ENCODE results near the gene COIL.
A peak's percentile ranks its signal among the peaks of the same experiment; 100 is the strongest.

Gene COIL, protein sequence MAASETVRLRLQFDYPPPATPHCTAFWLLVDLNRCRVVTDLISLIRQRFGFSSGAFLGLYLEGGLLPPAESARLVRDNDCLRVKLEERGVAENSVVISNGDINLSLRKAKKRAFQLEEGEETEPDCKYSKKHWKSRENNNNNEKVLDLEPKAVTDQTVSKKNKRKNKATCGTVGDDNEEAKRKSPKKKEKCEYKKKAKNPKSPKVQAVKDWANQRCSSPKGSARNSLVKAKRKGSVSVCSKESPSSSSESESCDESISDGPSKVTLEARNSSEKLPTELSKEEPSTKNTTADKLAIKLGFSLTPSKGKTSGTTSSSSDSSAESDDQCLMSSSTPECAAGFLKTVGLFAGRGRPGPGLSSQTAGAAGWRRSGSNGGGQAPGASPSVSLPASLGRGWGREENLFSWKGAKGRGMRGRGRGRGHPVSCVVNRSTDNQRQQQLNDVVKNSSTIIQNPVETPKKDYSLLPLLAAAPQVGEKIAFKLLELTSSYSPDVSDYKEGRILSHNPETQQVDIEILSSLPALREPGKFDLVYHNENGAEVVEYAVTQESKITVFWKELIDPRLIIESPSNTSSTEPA

DNA sequence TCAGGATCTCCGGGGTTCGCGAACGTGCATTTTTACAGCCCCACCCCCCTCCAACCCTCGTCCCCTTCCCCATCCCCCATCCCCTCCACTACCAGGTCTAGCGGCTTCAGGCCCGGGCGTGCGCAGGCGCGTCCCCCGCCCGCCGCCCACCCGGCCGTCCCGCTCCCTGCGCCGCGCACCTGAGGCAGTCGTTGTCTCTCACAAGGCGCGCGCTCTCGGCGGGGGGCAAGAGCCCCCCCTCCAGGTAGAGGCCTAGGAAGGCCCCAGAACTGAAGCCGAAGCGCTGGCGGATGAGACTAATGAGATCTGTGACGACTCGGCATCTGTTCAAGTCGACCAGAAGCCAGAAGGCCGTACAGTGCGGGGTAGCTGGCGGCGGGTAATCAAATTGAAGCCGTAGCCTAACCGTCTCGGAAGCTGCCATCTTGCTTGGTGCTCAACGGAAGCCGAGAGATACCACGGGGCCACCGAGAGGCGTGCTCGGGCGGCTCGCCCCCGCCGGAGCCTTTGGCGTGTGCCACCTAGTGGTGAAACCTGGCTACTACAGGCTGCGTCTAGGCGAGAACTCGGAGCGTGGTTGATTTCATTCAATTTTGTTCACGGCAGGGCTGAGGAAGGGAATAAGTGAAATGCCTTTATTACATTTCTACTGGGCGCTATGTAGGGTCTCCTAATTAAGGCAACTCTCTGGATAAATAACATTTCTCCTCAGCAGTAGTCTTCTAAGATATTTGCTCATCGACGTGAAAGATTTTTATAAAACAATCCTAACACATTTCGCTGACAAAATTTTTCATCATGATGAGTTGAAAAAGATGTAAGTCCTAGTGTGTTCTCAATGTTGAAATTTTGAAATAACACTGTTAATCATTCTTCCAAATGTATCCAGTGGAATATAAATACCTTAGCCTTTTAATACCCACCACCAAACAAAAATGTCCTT, at the start of gene COIL:
Gene COIL, minus strand, starts transcription at position 455 of the 943 bp plus-strand sequence. Its CDS starts 31 bp downstream, at position 424.
- H3K9me3 Mint-ChIP-seq, result no peaks in the 10 kb centered on the region
- peaks cover 12% of the 10 kb centered on the region for H3K4me1 Mint-ChIP-seq
- peak within 1 kb of the TSS; percentile 85 for H3K27ac Mint-ChIP-seq
- H3K4me3 Mint-ChIP-seq, result peak within 1 kb of the TSS; percentile 84
- no peaks in the 10 kb centered on the region for H3K27me3 Mint-ChIP-seq
- no peaks in the 10 kb centered on the region for H3K36me3 Mint-ChIP-seq
- ATAC-seq, result peak; percentile 99

DNA sequence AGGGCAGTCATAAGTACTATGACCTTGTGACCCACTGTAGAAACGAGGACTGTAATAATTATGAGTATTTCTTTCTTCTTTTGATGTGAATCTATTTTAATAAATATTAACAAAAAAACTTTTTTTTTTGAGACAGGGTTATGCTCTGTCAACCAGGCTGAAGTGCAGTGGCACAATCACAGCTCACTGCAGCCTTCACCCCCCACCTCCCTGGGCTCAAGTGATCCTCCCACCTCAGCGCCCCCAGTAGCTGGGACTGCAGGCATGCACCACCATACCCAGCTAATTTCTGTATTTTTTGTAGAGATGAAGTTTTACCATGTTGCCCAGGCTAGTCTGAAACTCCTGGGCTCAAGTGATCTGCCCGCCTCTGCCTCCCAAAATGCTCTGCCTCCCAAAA, 49.6 kb upstream of the COIL start:
- ATAC-seq, result no peak
- no peak overlapping the region for H3K4me3 Mint-ChIP-seq
- peaks cover 6% of the 10 kb centered on the region for H3K36me3 Mint-ChIP-seq
- H3K27me3 Mint-ChIP-seq, result no peaks in the 10 kb centered on the region
- H3K4me1 Mint-ChIP-seq, result peaks cover 15% of the 10 kb centered on the region
- H3K9me3 Mint-ChIP-seq, result no peaks in the 10 kb centered on the region
- peak overlapping the region; percentile 69 for H3K27ac Mint-ChIP-seq

DNA sequence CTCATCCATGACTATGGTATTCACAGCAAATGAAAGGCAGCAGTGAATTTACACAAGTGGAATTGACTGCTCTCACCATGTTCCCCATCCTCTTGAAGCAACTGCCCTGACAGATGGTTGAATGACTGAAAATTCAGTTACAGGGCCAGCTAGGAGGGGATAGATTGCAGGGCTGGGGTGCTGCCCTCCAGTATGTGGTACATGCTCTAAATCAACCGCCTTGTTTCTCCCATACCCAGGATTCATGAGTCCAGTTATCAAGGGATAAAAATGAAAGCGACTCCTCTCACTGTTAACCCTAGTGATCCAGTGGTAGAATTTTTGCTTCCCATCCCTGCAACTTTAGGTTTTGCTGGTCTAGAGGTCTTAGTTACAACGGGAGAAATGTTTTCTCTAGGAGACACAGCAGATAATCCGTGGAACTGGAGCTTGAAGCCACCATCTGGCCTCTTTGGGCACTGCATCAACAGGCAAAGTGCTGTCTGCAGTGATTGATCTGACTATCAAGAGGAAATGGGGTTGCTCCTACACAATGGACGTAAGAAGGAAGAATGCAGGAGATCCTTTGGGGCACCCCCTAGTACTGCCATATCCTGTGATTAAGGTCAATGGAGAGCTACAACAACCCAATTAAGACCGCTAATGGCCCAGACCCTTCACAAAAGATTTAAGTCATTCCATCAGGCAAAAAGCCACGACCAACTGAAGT, 49.0 kb upstream of the COIL start:
- Mint-ChIP-seq H3K4me3 (peak overlapping the region; percentile 30), H3K4me1 (peaks cover 21% of the 10 kb centered on the region), H3K27ac (peak overlapping the region; percentile 69), H3K9me3 (no peaks in the 10 kb centered on the region), H3K27me3 (no peaks in the 10 kb centered on the region), H3K36me3 (peaks cover 12% of the 10 kb centered on the region)
- ATAC-seq, result peak; percentile 71

DNA sequence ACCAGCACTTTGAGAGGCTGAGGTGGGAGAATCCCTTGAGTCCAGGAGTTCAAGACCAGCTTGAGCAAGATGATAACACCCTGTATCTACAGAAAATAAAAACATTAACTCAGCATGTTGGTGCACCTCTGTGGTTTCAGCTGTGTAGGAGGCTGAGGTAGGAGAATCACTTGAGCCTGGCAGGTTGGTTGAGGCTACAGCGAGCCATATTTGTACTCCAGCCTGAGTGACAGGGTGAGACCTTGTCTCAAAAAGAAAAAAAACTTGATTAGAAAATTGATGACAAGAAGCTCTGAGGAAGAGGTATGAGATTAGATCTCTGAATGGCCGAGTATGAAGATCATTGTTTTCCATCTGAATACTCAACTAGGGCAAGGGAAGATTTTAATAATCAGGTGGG, 48.1 kb upstream of the COIL start:
- no peak for ATAC-seq
- Mint-ChIP-seq H3K4me3 (no peak overlapping the region), H3K27me3 (no peaks in the 10 kb centered on the region), H3K4me1 (peaks cover 30% of the 10 kb centered on the region), H3K9me3 (no peaks in the 10 kb centered on the region), H3K36me3 (peaks cover 12% of the 10 kb centered on the region), H3K27ac (peak overlapping the region; percentile 69)

DNA sequence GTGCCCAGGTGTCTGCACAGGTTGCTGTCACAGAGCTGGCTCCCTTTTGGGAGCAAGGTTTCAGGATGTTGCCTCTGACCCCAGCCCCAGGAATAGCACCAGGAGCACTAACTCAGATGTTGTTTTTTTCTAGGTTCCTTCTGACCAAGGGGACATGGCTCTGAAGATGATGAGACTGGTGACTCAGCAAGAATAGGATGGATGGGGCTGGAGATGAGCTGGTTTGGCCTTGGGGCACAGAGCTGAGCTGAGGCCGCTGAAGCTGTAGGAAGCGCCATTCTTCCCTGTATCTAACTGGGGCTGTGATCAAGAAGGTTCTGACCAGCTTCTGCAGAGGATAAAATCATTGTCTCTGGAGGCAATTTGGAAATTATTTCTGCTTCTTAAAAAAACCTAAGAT, 45.2 kb upstream of the COIL start:
- H3K27ac Mint-ChIP-seq, result peak overlapping the region; percentile 82
- H3K9me3 Mint-ChIP-seq, result no peaks in the 10 kb centered on the region
- no peaks in the 10 kb centered on the region for H3K27me3 Mint-ChIP-seq
- H3K36me3 Mint-ChIP-seq, result peaks cover 34% of the 10 kb centered on the region
- H3K4me1 Mint-ChIP-seq, result peaks cover 44% of the 10 kb centered on the region
- H3K4me3 Mint-ChIP-seq, result no peak overlapping the region
- no peak for ATAC-seq

DNA sequence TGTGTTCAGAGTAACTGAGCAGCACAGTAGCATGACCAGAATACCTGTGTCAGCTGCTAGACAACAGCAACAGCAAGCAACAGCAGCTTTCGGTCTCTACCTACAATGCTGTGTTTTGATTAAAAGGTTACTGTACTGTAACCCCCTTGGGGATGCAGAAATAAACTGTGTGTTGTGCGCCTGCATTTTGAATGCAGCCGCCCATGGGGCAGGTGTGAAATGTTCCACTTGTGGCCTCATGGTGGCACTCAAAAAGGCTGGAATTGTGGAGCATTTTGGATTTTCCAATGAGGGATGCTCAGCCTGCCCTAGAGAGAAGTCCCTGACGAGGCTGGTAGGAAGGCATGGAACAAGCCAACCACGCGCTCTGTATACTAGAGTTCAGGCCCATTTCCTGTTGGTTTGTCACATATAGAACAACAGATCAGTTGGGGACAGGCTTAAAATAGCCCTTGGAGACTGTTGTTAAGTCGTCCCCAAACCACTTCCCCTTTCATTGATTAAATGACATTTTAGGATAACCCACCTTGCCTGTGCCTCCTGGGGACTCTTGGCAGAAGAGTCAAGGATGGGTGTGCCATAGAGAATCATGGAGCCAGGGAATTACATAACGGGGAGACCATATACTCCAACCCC, 44.2 kb upstream of the COIL start:
- Mint-ChIP-seq H3K36me3 (peaks cover 41% of the 10 kb centered on the region), H3K4me1 (peaks cover 41% of the 10 kb centered on the region), H3K27me3 (no peaks in the 10 kb centered on the region), H3K4me3 (peak overlapping the region; percentile 54), H3K9me3 (no peaks in the 10 kb centered on the region), H3K27ac (peak overlapping the region; percentile 82)
- peak; percentile 92 for ATAC-seq

DNA sequence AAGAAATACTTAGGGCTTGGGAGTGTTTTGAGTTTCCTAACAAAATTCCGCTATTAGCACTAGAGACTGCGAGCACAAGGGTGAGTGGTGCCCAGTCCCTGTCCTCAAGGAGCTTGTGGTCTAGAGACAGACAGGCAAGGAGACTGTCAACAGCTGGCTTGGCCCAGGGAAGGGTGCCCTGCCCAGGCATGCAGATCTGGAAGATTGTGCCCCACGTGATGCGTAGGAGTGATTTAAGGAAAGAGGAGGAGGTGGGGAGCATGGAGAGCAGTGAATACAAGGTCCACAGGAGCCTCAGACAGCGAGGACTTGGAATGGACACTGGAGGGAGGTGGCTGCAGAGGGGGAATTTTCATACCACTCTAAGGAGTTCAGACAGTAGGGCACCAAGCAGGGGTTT, 42.1 kb upstream of the COIL start:
- peaks cover 38% of the 10 kb centered on the region for H3K4me1 Mint-ChIP-seq
- no peaks in the 10 kb centered on the region for H3K9me3 Mint-ChIP-seq
- H3K27ac Mint-ChIP-seq, result peak overlapping the region; percentile 82
- H3K4me3 Mint-ChIP-seq, result no peak overlapping the region
- H3K36me3 Mint-ChIP-seq, result peaks cover 56% of the 10 kb centered on the region
- no peaks in the 10 kb centered on the region for H3K27me3 Mint-ChIP-seq
- no peak for ATAC-seq

DNA sequence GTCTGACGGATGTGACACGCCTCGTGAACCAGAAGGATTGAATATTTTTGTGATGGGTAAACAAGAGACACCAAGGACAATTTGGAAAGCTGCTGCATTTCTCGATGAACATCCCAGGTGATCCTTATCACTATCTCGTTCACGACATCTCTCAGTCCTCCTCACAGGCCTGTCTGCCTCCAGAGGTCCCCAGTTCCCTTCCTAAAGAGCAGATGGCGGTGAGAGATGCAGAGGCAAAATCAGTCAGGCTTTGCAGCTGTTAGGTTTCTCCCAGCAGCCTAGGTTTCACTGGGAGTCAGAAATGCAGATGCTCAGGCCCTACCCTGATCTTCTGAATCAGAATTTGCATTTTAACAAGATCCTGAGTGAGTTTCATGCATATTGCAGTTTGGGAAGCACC, 40.7 kb upstream of the COIL start:
- H3K27me3 Mint-ChIP-seq, result no peaks in the 10 kb centered on the region
- peaks cover 68% of the 10 kb centered on the region for H3K36me3 Mint-ChIP-seq
- H3K4me1 Mint-ChIP-seq, result peaks cover 40% of the 10 kb centered on the region
- H3K27ac Mint-ChIP-seq, result peak overlapping the region; percentile 82
- H3K4me3 Mint-ChIP-seq, result no peak overlapping the region
- H3K9me3 Mint-ChIP-seq, result no peaks in the 10 kb centered on the region
- no peak for ATAC-seq

DNA sequence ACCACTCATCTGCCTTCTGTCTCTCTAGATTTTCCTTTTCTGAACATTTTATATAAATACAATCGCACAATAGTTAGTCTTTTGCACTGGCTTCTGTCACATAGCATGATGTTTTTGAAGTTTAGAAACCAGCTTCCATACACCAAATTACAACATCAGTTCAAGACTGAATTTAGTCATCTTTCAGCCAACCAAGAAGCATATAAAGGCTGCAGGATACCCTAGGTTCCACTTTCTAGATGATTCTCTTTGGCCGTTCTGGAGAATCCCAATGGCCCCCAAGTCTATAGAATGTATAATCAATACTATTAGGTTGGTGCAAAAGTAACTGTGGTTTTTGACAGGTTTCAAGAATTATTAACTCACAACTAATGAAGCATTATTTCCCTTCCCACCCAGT, 36.5 kb upstream of the COIL start:
- Mint-ChIP-seq H3K9me3 (no peaks in the 10 kb centered on the region), H3K36me3 (peaks cover 71% of the 10 kb centered on the region), H3K27me3 (no peaks in the 10 kb centered on the region), H3K4me3 (no peak overlapping the region), H3K27ac (peak overlapping the region; percentile 35), H3K4me1 (peaks cover 4% of the 10 kb centered on the region)
- ATAC-seq, result no peak

DNA sequence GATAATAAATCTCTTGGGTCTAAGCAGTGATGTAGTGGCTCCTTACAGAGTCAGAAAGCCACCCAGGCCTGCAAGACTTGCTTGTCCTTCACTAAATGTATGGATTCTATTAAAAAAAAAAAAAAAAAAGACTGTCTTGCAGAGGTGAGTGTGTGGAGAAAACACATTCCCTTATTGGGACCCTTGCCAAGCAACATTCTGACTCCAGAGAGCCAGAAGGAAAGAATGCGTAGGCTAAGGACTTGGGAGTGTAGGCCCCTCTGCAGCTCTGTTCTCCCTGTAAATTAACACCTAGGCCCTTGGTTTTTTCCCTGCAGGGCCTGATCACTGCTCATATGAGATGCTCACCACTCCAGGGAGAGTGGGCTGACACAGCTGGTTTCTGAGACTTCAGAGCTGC, 34.9 kb upstream of the COIL start:
- ATAC-seq, result no peak
- Mint-ChIP-seq H3K9me3 (no peaks in the 10 kb centered on the region), H3K4me3 (no peak overlapping the region), H3K4me1 (peaks cover 4% of the 10 kb centered on the region), H3K27ac (no peak overlapping the region), H3K36me3 (peaks cover 74% of the 10 kb centered on the region), H3K27me3 (no peaks in the 10 kb centered on the region)

DNA sequence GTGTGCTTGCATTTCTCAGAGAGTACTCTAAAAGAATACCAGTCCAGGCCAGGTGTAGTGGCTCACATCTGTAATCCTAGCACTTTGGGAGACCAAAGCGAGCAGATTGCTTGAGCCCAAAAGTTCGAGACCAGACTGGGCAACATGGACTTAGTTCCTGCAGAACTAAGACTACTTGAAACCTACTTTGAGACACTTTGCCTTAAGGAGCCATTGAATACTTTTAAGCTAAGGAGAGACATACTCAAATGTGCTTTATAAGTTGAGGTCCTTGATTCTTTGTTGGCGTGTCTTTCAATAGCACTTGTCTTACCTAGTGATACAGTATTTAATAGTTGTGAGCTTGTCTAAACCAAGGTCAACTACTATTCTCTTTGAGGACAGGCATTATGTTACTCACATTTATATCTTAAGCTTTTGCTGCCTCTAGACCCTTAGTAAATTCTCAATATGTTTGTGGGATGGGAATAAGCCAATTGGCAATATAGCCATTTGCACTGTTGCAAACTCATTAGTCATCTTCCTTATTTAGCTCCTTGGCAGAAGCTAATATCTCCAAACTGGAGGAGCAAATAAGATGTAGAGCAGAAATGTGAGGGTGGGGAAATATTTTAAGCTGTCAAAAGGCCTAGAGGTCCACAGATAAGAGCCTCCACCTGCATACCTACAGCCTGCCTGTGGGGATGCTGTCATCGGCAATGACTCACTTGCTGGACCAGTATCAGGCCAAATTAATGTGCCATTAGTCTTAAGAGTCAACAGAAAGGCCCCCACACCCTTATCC, 33.4 kb upstream of the COIL start:
- Mint-ChIP-seq H3K4me1 (peaks cover 4% of the 10 kb centered on the region), H3K9me3 (no peaks in the 10 kb centered on the region), H3K4me3 (no peak overlapping the region), H3K27me3 (no peaks in the 10 kb centered on the region), H3K27ac (no peak overlapping the region), H3K36me3 (peaks cover 84% of the 10 kb centered on the region)
- ATAC-seq, result no peak

DNA sequence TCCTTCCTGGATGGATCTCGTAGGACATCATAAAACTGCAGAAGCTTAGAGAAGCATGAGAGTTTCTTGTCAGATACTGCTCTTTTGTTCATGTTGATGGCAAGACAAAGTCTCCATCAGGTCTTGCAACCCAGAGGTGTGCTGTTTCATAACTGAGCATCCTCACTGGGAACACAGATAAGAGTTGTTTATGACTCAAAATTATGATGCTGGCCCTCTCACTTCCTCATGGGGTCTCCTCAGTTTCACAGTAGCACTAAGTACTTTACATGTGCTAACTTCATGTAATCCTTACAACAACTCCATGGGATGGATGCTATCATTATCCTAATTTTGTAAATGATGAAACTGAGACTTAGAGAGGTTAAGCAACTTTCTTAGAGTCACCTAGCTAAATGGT, 31.5 kb upstream of the COIL start:
- H3K27ac Mint-ChIP-seq, result no peak overlapping the region
- H3K9me3 Mint-ChIP-seq, result no peaks in the 10 kb centered on the region
- no peak for ATAC-seq
- no peak overlapping the region for H3K4me3 Mint-ChIP-seq
- no peaks in the 10 kb centered on the region for H3K4me1 Mint-ChIP-seq
- no peaks in the 10 kb centered on the region for H3K27me3 Mint-ChIP-seq
- peaks cover 79% of the 10 kb centered on the region for H3K36me3 Mint-ChIP-seq

DNA sequence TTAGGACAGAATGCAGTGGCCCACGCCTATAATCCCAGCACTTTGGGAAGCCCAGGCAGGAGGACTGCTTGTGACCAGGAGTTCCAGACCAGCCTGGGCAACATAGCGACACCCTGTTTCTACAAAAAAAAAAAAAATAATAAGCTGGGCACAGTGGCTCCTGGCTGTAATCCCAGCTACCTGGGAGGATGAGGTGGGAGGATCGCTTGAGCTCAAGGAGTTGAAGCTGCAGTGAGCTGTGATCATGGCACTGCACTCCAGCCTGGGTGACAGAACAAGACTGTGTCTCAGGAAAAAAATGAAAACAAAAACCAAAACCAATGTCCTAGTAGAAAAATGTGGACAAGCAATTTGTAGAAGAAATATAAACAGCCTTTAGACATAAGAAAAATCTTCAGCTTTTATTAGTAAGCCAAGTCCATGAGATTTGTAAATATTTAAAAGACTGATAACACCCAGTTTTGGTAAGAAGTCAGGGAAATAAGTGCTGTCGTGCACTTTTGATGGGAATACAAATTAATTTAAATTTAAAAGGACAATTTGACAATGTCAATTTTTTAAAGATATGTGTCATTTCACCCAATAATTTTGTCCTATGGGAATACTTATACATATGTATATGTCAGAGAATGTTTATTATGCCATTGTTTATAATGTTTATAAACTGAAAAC, 28.2 kb upstream of the COIL start:
- peaks cover 13% of the 10 kb centered on the region for H3K4me1 Mint-ChIP-seq
- no peak overlapping the region for H3K4me3 Mint-ChIP-seq
- no peaks in the 10 kb centered on the region for H3K27me3 Mint-ChIP-seq
- no peaks in the 10 kb centered on the region for H3K9me3 Mint-ChIP-seq
- H3K36me3 Mint-ChIP-seq, result peaks cover 93% of the 10 kb centered on the region
- H3K27ac Mint-ChIP-seq, result no peak overlapping the region
- no peak for ATAC-seq
